Measurements from ENCODE around the gene TMEM119. TPM values are rescaled to one million over a fixed set of nuclear protein-coding genes. Genes with fewer than 3 reads are reported as not detected.

The TMEM119 gene
- total RNA-seq, 1 experiment from 2014 or later: not detected

DNA sequence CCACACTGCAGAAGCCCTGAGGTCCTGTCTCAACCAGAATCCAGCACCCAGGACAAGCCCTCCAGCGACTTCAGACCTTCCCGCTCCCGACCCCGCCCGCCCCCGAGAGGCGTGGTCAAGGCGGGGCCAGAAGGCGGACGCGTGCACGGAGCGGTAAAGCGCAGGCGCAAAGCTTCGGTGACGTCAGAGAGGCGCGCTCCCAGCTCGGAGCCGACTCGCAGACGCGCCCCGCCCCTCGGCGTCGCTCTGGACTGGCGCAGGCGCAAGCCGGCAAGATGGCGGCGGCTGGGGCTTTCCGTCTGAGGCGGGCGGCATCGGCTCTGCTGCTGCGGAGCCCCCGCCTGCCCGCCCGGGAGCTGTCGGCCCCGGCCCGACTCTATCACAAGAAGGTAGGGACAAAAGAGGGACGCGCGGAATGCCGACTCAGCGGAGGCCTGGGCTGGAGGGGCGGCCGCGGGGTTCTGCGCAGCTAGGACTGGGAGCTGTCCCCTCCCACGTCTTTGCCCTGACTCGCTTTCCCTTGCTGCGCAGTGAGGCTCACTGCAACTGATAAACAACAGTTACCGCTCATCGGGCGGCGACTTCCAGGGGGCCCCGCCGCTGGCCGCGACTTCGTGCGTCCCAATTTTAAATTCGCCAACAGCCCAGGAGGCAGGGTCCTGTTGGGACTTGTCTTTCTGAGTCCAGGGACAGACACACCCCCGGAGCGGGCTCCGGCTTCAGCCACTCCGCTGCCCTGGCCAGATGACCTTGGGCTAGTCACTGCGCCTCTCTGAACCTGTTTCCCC, 35.3 kb downstream of the TMEM119 start, which contains the start of gene ISCU:
Gene ISCU, plus strand, starts transcription at position 249 of the 788 bp plus-strand sequence. Its CDS starts 27 bp downstream, at position 276.
- H3K36me3 Mint-ChIP-seq (ENCODE audit: insufficient read depth, unreplicated experiment): peaks cover 82% of the 10 kb centered on the region

DNA sequence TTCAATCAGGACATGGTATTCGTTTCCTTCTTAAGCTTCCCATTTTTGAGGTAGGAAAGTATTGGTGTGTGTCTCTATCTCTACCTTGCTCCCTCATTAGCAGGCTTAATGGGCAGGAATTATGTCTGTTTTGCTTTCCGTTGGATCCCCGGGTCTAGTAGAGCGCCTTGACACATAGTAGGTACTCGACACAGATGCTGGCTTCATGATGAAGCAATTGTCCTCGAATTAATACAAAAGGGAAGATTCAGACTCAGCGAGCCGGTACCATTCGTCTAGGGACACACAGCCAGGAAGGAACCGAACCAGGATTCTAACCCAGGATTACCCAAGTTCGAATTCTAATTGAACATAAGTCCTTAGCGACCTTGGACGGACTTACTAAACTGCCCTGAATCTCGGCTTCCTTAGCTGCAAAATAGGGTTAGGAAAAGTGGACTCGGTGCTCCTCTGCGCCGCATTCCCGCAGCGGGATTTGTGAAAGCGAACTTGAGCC, 36.0 kb downstream of the TMEM119 start:
- peak; percentile 12 for DNase-seq
- no peaks in the 10 kb centered on the region for H3K27me3 Mint-ChIP-seq (ENCODE audit: unreplicated experiment)
- H3K4me3 Mint-ChIP-seq (ENCODE audit: low read depth, unreplicated experiment): peak overlapping the region; percentile 92
- peaks cover 18% of the 10 kb centered on the region for H3K4me1 Mint-ChIP-seq (ENCODE audit: low read depth, unreplicated experiment)
- intact Hi-C loops (cut with micrococcal nuclease; ENCODE audit: unreplicated experiment): loop anchor here (5.0 to 10.0 kb wide), 4 partner anchors 160 to 530 kb away; partner anchors contain the start of gene ALKBH2
- TF ChIP-seq, protein P1, sequence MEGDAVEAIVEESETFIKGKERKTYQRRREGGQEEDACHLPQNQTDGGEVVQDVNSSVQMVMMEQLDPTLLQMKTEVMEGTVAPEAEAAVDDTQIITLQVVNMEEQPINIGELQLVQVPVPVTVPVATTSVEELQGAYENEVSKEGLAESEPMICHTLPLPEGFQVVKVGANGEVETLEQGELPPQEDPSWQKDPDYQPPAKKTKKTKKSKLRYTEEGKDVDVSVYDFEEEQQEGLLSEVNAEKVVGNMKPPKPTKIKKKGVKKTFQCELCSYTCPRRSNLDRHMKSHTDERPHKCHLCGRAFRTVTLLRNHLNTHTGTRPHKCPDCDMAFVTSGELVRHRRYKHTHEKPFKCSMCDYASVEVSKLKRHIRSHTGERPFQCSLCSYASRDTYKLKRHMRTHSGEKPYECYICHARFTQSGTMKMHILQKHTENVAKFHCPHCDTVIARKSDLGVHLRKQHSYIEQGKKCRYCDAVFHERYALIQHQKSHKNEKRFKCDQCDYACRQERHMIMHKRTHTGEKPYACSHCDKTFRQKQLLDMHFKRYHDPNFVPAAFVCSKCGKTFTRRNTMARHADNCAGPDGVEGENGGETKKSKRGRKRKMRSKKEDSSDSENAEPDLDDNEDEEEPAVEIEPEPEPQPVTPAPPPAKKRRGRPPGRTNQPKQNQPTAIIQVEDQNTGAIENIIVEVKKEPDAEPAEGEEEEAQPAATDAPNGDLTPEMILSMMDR (IDR thresholded peaks at IDR 0.05; ENCODE audit: unreplicated experiment): no peak
- no peaks in the 10 kb centered on the region for H3K9me3 Mint-ChIP-seq (ENCODE audit: low read depth, unreplicated experiment)
- CTCF ChIA-PET: interaction anchor here (0.7 to 1.3 kb wide), 5 partner anchors 11 to 383 kb away, joined by 3 to 7 read pairs (median 3); no protein-coding TSS in a partner anchor
- H3K36me3 Mint-ChIP-seq (ENCODE audit: insufficient read depth, unreplicated experiment): peaks cover 75% of the 10 kb centered on the region
- BruUV-seq (replicated peaks): no TSS peak
- H3K27ac Mint-ChIP-seq (ENCODE audit: unreplicated experiment): peak overlapping the region; percentile 98

More for the DNA sequence above, 35.3 kb downstream of the TMEM119 start, which contains the start of gene ISCU:
- H3K4me1 Mint-ChIP-seq (ENCODE audit: low read depth, unreplicated experiment): peaks cover 18% of the 10 kb centered on the region
- peak within 1 kb of the TSS; percentile 92 for H3K4me3 Mint-ChIP-seq (ENCODE audit: low read depth, unreplicated experiment)
- no TSS peak for BruUV-seq (replicated peaks)
- peak; percentile 99 for DNase-seq
- no peaks in the 10 kb centered on the region for H3K27me3 Mint-ChIP-seq (ENCODE audit: unreplicated experiment)
- TF ChIP-seq, protein P1 (IDR thresholded peaks at IDR 0.05; ENCODE audit: unreplicated experiment): no peak
- intact Hi-C loops (cut with micrococcal nuclease; ENCODE audit: unreplicated experiment): loop anchor here (1.0 to 10.0 kb wide), 6 partner anchors 56 to 530 kb away; partner anchors contain the start of gene ALKBH2
- no peaks in the 10 kb centered on the region for H3K9me3 Mint-ChIP-seq (ENCODE audit: low read depth, unreplicated experiment)
- CTCF ChIA-PET: interaction anchor here (0.7 to 1.3 kb wide), 5 partner anchors 11 to 382 kb away, joined by 3 to 7 read pairs (median 3); no protein-coding TSS in a partner anchor
- H3K27ac Mint-ChIP-seq (ENCODE audit: unreplicated experiment): peak within 1 kb of the TSS; percentile 98

DNA sequence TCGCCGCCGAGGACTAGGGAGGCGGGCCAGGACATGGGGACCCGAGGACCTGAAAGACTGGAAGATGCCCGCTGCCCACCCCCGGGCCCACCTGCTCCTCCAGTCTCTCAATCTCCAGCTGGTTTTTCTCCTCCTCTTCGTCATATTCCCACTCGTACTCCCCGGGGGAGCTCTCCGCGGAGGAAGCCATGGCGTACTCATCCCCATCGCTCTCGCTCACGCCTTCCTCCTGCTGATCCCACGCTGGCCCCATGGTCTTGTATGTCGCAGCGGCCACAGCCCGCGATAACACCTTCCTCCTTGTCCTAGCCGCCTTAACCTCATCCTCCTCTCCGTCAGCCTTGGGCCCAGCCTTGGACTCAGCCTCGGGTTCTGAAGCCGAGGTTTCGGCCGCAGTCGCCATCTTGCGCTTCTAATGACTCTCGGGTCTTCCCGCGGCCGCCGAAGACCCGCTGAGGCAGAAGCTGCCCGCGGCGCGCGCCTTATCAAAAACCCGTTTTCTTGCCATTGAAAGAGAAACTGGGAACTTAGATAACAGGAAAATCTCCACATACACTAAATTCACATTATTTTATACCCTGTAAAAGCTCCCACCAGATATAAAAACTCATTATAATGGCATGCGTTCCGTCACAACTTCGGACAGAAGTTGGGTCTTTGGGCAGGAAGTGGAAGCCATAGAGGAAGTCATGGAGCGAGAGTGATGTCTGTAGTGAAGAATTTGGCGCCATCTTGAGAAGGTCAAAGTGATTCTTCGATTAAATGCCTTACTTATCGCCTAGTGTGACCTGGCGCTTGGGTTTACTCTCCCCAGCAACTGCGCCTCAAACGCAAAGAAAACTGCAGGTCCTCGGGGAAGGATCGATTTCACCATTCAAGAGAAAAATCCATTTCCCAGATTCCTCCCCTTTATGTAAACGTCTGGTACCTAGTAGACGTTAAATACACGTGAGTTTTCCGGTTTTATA, 36.8 kb downstream of the TMEM119 start, which contains the start of gene SART3:
Gene SART3, minus strand, starts transcription at position 422 of the 968 bp plus-strand sequence. Its CDS starts 19 bp downstream, at position 403.
- TF ChIP-seq, protein P1 (IDR thresholded peaks at IDR 0.05; ENCODE audit: unreplicated experiment): no peak
- intact Hi-C loops (cut with micrococcal nuclease; ENCODE audit: unreplicated experiment): loop anchor here (5.0 to 10.0 kb wide), 4 partner anchors 161 to 531 kb away; partner anchors contain the start of gene ALKBH2
- Mint-ChIP-seq H3K4me1 (ENCODE audit: low read depth, unreplicated experiment) (peaks cover 13% of the 10 kb centered on the region), H3K36me3 (ENCODE audit: insufficient read depth, unreplicated experiment) (peaks cover 69% of the 10 kb centered on the region), H3K4me3 (ENCODE audit: low read depth, unreplicated experiment) (peak within 1 kb of the TSS; percentile 92), H3K27me3 (ENCODE audit: unreplicated experiment) (no peaks in the 10 kb centered on the region), H3K9me3 (ENCODE audit: low read depth, unreplicated experiment) (no peaks in the 10 kb centered on the region), H3K27ac (ENCODE audit: unreplicated experiment) (peak within 1 kb of the TSS; percentile 98)
- BruUV-seq (replicated peaks): no TSS peak
- peak; percentile 80 for DNase-seq
- CTCF ChIA-PET: interaction anchor here (0.6 kb wide), 1 partner anchor 487 kb away, joined by 5 read pairs; no protein-coding TSS in a partner anchor

All from Calu3 (cell line).